GM12801 (cell line): ENCODE results near the gene GFOD2.

Experiments used
- CTCF ChIP-seq: IDR thresholded peaks from one replicate; pipeline ENCODE4 v1.5.1; 2011; ENCODE audit warnings: control low read depth; ENCODE audit not compliant: insufficient read length; ENCODE audit errors: extremely low read depth

GFOD2 gene

GRCh38 chr16:67746846-67747245, 27.7 kb upstream of the GFOD2 start:
- TF ChIP-seq CTCF, result no peak

- no peak for TF ChIP-seq CTCF
Measured at GRCh38 chr16:67741118-67741517, 22.0 kb upstream of the GFOD2 start.

GRCh38 chr16:67740391-67740790, 21.3 kb upstream of the GFOD2 start:
- no peak for TF ChIP-seq CTCF

- no peak for TF ChIP-seq CTCF
Measured at GRCh38 chr16:67736858-67737257, 17.7 kb upstream of the GFOD2 start.

- TF ChIP-seq CTCF, result no peak
Measured at GRCh38 chr16:67734731-67735201, 15.7 kb upstream of the GFOD2 start.

GRCh38 chr16:67733734-67734470, 14.8 kb upstream of the GFOD2 start:
- no peak for TF ChIP-seq CTCF

- TF ChIP-seq CTCF, result no peak
Measured at GRCh38 chr16:67731753-67732095, 12.6 kb upstream of the GFOD2 start.
